Panc1 (cell line): Measurements from ENCODE around the gene REELD1. TPM values are rescaled to one million over a fixed set of nuclear protein-coding genes. Genes with fewer than 3 reads are reported as not detected.

Experiments
- ATAC-seq: fragments of 200-7000 bp; cut with Tn5 transposase; 2 replicates; pipeline ENCODE4 v1.9.1; 2020; ENCODE audit warnings: mild to moderate bottlenecking, moderate library complexity
- BruUV-seq: library from RNA; stranded (reverse); fragments of 400-500 nt; replicated peaks from 2 replicates; lab custom pipeline; 2021; lab: Mats Ljungman, UMichigan
- CTCF ChIA-PET: fragments of 300-600 bp; sonication (Branson Sonifier 250); formaldehyde crosslinking; loops from one replicate; lab custom pipeline; 2022; ENCODE audit warnings: antibody characterized with exemption; lab: Charles Lee
- POLR2A ChIA-PET: fragments of 300-600 bp; sonication (Branson Sonifier 250); formaldehyde crosslinking; loops from one replicate; lab custom pipeline; 2022; ENCODE audit warnings: antibody characterized with exemption; lab: Charles Lee
- DNase-seq: peaks from one replicate; pipeline ENCODE4 v3.0.0-alpha.2; 2010; ENCODE audit warnings: low read depth, low spot score
- H3K27ac ChIP-seq: 2 replicates; pipeline ENCODE4 v1.5.1; 2011; ENCODE audit warnings: mild to moderate bottlenecking, low read length, inconsistent platforms
- H3K27me3 ChIP-seq: fragments of 200-500 bp; sonication (Bioruptor generic); 2 replicates; pipeline ENCODE4 v1.6.0; 2014; ENCODE audit warnings: low read length, inconsistent platforms; ENCODE audit not compliant: control insufficient read depth, insufficient read depth
- H3K36me3 ChIP-seq: fragments of 200-500 bp; sonication (Bioruptor generic); 2 replicates; pipeline ENCODE4 v1.5.1; 2014; ENCODE audit warnings: inconsistent platforms, mild to moderate bottlenecking, low read length, moderate library complexity; ENCODE audit not compliant: control insufficient read depth, insufficient read depth
- H3K4me1 ChIP-seq: 2 replicates; pipeline ENCODE4 v1.5.1; 2011; ENCODE audit warnings: inconsistent platforms, mild to moderate bottlenecking, low read length, moderate library complexity; ENCODE audit not compliant: control insufficient read depth, insufficient read depth
- H3K4me3 ChIP-seq, 2 experiments: 2 replicates each; pipeline ENCODE4 v1.5.1; 2011 to 2012; ENCODE audit warnings: low read depth in 2 of 2, low read length in 2 of 2, mild to moderate bottlenecking in 2 of 2, inconsistent platforms in 1 of 2, moderate library complexity in 1 of 2
- H3K9me3 ChIP-seq: fragments of 200-500 bp; sonication (Bioruptor generic); 2 replicates; pipeline ENCODE4 v1.5.1; 2014; ENCODE audit warnings: low read depth, mild to moderate bottlenecking, inconsistent platforms, low read length, moderate library complexity; ENCODE audit not compliant: control insufficient read depth, insufficient read depth
- POLR2AphosphoS5 ChIP-seq: IDR thresholded peaks from 2 replicates; pipeline ENCODE4 v1.6.1; 2012; ENCODE audit warnings: mild to moderate bottlenecking, low read depth, low read length, moderate library complexity
- SIN3A ChIP-seq: IDR thresholded peaks from 2 replicates; pipeline ENCODE4 v1.6.1; 2012; ENCODE audit warnings: low read depth, mild to moderate bottlenecking, low read length, moderate library complexity, borderline replicate concordance; ENCODE audit not compliant: insufficient read depth
- TCF7L2 ChIP-seq: IDR thresholded peaks from 2 replicates; pipeline ENCODE4 v1.6.1; 2011; ENCODE audit warnings: mild to moderate bottlenecking, low read depth, low read length, inconsistent platforms
- in situ Hi-C: cut with HindIII; loops from 2 replicates; pipeline ENCODE4 v1.10.0; 2016; ENCODE audit warnings: low sequenced_read_pairs, low pct_unique_long_range_greater_than_20kb
- intact Hi-C: fragments of 100-400 bp; cut with micrococcal nuclease; formaldehyde crosslinking; loops from one replicate; pipeline ENCODE4 v1.10.0; 2022; ENCODE audit not compliant: unreplicated experiment
- total RNA-seq: library from RNA; stranded (reverse); gene quantifications from one replicate; pipeline ENCODE4 v1.2.1, GENCODE V29; 2021; ENCODE audit not compliant: unreplicated experiment
- TF ChIP-seq, protein P1 (sequence below), 2 experiments: IDR thresholded peaks; 2 replicates each; pipeline ENCODE4 v1.6.1; 2011 to 2012; ENCODE audit warnings: low read depth in 2 of 2, control low read depth in 1 of 2, low read length in 1 of 2, mild to moderate bottlenecking in 1 of 2, moderate library complexity in 1 of 2; ENCODE audit not compliant: insufficient read depth in 1 of 2
- TF ChIP-seq, protein P2 (sequence below): fragments of 450-650 bp; IDR thresholded peaks from 2 replicates; pipeline ENCODE4 v1.5.1; 2017; ENCODE audit warnings: mild to moderate bottlenecking

Gene REELD1
- total RNA-seq, 1 experiment from 2014 or later, result not detected

DNA sequence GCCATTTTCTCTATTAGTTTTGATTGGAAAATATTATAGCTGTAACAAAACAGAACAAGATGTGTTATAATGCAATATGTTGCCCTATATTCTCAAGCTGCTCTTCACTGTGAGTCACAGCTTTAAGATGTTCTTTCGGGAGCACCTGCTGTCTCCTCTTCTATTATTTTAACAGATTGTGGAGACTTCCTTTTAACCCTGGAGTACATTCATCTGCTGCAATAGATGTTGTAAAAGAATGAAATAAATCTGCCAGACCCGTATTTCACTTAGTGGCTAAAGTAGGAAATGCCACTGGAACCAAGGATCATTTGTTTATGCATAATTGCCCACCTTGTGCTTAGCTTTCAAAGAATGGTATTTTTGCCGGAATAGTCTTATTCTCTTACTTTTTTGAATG lies 27.7 kb upstream of the REELD1 start:
- H3K4me3 ChIP-seq, result no peak overlapping the region
- no peaks in the 10 kb centered on the region for H3K9me3 ChIP-seq
- no peak for ATAC-seq
- peaks cover 4% of the 10 kb centered on the region; the same call in 1 of the 2 replicates for H3K36me3 ChIP-seq
- no peaks in the 10 kb centered on the region for H3K27me3 ChIP-seq
- ChIA-PET CTCF (no interaction called here), POLR2A (no interaction called here)
- BruUV-seq, result no TSS peak
- in situ Hi-C loops, result no loop called here
- H3K27ac ChIP-seq, result no peak overlapping the region
- no peak for TF ChIP-seq TCF7L2
- no peak for TF ChIP-seq SIN3A
- no peak for TF ChIP-seq POLR2AphosphoS5
- TF ChIP-seq, protein P1, sequence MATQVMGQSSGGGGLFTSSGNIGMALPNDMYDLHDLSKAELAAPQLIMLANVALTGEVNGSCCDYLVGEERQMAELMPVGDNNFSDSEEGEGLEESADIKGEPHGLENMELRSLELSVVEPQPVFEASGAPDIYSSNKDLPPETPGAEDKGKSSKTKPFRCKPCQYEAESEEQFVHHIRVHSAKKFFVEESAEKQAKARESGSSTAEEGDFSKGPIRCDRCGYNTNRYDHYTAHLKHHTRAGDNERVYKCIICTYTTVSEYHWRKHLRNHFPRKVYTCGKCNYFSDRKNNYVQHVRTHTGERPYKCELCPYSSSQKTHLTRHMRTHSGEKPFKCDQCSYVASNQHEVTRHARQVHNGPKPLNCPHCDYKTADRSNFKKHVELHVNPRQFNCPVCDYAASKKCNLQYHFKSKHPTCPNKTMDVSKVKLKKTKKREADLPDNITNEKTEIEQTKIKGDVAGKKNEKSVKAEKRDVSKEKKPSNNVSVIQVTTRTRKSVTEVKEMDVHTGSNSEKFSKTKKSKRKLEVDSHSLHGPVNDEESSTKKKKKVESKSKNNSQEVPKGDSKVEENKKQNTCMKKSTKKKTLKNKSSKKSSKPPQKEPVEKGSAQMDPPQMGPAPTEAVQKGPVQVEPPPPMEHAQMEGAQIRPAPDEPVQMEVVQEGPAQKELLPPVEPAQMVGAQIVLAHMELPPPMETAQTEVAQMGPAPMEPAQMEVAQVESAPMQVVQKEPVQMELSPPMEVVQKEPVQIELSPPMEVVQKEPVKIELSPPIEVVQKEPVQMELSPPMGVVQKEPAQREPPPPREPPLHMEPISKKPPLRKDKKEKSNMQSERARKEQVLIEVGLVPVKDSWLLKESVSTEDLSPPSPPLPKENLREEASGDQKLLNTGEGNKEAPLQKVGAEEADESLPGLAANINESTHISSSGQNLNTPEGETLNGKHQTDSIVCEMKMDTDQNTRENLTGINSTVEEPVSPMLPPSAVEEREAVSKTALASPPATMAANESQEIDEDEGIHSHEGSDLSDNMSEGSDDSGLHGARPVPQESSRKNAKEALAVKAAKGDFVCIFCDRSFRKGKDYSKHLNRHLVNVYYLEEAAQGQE (IDR thresholded peaks at IDR 0.05; ENCODE audit: insufficient read depth in 1 of 2, low read depth in 2 of 2, low read length in 1 of 2), result no peak
- no peaks in the 10 kb centered on the region for H3K4me1 ChIP-seq
- intact Hi-C loops, result no loop called here
- no peak for DNase-seq

DNA sequence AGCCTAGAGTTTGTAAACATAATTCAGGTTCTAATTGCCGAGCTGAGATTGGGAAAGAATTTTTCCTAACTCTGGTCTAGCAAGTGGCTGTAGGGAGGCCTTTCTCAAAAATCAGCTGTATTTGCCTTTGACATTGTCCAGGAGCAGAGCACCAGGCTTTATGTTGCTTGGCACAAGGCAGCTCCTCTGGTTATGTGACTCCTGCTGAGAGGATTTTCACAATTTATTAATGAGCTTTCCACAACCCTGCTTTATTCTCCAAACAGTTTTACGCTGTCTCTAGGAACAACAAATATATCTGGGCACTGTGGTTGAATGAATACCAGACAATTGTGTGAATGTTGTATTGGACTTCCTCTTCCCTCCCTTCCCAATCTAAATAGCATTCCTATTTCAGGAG lies 23.9 kb upstream of the REELD1 start:
- in situ Hi-C loops (no loop called here), intact Hi-C loops (loop anchor here (10.0 kb wide), 1 partner anchor 236 kb away; no protein-coding TSS in a partner anchor)
- H3K27ac ChIP-seq, result no peak overlapping the region
- ChIA-PET POLR2A (no interaction called here), CTCF (no interaction called here)
- H3K27me3 ChIP-seq, result no peaks in the 10 kb centered on the region
- DNase-seq (no peak), ATAC-seq (no peak)
- BruUV-seq, result no TSS peak
- H3K9me3 ChIP-seq, result no peaks in the 10 kb centered on the region
- H3K36me3 ChIP-seq, result peaks cover 4% of the 10 kb centered on the region; the same call in 1 of the 2 replicates
- no peaks in the 10 kb centered on the region for H3K4me1 ChIP-seq
- TF ChIP-seq SIN3A, result no peak
- TF ChIP-seq, protein P1 (IDR thresholded peaks at IDR 0.05; ENCODE audit: insufficient read depth in 1 of 2, low read depth in 2 of 2, low read length in 1 of 2), result no peak
- TF ChIP-seq, protein P2, sequence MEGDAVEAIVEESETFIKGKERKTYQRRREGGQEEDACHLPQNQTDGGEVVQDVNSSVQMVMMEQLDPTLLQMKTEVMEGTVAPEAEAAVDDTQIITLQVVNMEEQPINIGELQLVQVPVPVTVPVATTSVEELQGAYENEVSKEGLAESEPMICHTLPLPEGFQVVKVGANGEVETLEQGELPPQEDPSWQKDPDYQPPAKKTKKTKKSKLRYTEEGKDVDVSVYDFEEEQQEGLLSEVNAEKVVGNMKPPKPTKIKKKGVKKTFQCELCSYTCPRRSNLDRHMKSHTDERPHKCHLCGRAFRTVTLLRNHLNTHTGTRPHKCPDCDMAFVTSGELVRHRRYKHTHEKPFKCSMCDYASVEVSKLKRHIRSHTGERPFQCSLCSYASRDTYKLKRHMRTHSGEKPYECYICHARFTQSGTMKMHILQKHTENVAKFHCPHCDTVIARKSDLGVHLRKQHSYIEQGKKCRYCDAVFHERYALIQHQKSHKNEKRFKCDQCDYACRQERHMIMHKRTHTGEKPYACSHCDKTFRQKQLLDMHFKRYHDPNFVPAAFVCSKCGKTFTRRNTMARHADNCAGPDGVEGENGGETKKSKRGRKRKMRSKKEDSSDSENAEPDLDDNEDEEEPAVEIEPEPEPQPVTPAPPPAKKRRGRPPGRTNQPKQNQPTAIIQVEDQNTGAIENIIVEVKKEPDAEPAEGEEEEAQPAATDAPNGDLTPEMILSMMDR, result no peak
- no peak for TF ChIP-seq TCF7L2
- no peak for TF ChIP-seq POLR2AphosphoS5
- H3K4me3 ChIP-seq, result no peak overlapping the region
